IPS-NIHi11 (cell line): ENCODE results near the gene NDRG2.
"Not testable (repeated sequence)": the region's sequence is repeated elsewhere in the genome, so short reads cannot be mapped to it uniquely, and the experiment has no call there.

Experiments used
- DNase-seq: peaks from one replicate; pipeline ENCODE4 v3.0.0; 2012; ENCODE audit warnings: mixed read lengths, low spot score

NDRG2 gene

GRCh38 chr14:21009721-21010120 is 15.1 kb downstream of the NDRG2 start:
- not testable (repeated sequence) for DNase-seq

- DNase-seq: no peak
These were observed 21.0 kb downstream of the NDRG2 start for GRCh38 chr14:21003788-21004346.

GRCh38 chr14:21001218-21001617 is 23.6 kb downstream of the NDRG2 start:
- DNase-seq: no peak

GRCh38 chr14:20999591-20999990 is 25.3 kb downstream of the NDRG2 start:
- no peak for DNase-seq

- peak; percentile 76 for DNase-seq
These were observed 26.0 kb downstream of the NDRG2 start, which contains the start of gene SLC39A2 for GRCh38 chr14:20998674-20999366. Gene SLC39A2 (plus strand): TSS chr14:20999293. CDS start chr14:20999447, 154 bp downstream.

- no peak for DNase-seq
These were observed 26.7 kb downstream of the NDRG2 start for GRCh38 chr14:20998139-20998538.

- DNase-seq: no peak
These were observed 27.3 kb downstream of the NDRG2 start for GRCh38 chr14:20997564-20997963.

GRCh38 chr14:20997115-20997514 is 27.7 kb downstream of the NDRG2 start:
- DNase-seq: no peak

- no peak for DNase-seq
These were observed 28.3 kb downstream of the NDRG2 start for GRCh38 chr14:20996521-20996920.

- peak; percentile 92 for DNase-seq
These were observed 34.9 kb downstream of the NDRG2 start, which contains the start of gene METTL17 for GRCh38 chr14:20989787-20990600. Gene METTL17 (plus strand): TSS chr14:20989980. CDS start chr14:20990003, 23 bp downstream.

- no peak for DNase-seq
These were observed 35.4 kb downstream of the NDRG2 start for GRCh38 chr14:20989471-20989786.

- no peak for DNase-seq
These were observed 36.0 kb downstream of the NDRG2 start for GRCh38 chr14:20988717-20989470.

- DNase-seq: no peak
These were observed 38.0 kb downstream of the NDRG2 start for GRCh38 chr14:20986811-20987210.

- DNase-seq: not testable (repeated sequence)
These were observed 39.2 kb downstream of the NDRG2 start for GRCh38 chr14:20985650-20986049.

GRCh38 chr14:20982646-20983369 is 42.1 kb downstream of the NDRG2 start:
- DNase-seq: no peak

GRCh38 chr14:20980906-20981305 is 44.0 kb downstream of the NDRG2 start:
- no peak for DNase-seq

GRCh38 chr14:20978687-20979086 is 46.2 kb downstream of the NDRG2 start:
- no peak for DNase-seq

GRCh38 chr14:20976291-20976690 is 48.6 kb downstream of the NDRG2 start:
- DNase-seq: no peak

GRCh38 chr14:20973501-20973900 is 51.4 kb downstream of the NDRG2 start:
- DNase-seq: no peak

GRCh38 chr14:20971705-20972021 is 53.2 kb downstream of the NDRG2 start:
- DNase-seq: no peak

GRCh38 chr14:20970983-20971704 is 53.7 kb downstream of the NDRG2 start:
- peak; percentile 91 for DNase-seq
